GM12878 (cell line): ENCODE measurements around the gene SPINT2. TPM values are rescaled to one million over a fixed set of nuclear protein-coding genes. Genes with fewer than 3 reads are reported as not detected.

ENCODE experiments used
- ATAC-seq: fragments of 200-7000 bp; cut with Tn5 transposase; 3 replicates; pipeline ENCODE4 v1.9.1; 2020; ENCODE audit warnings: mild to moderate bottlenecking, moderate library complexity
- BruUV-seq: library from RNA; stranded (reverse); fragments of 400-500 nt; replicated peaks from 2 replicates; lab custom pipeline; 2021; lab: Mats Ljungman, UMichigan
- CTCF ChIA-PET: fragments of 300-600 bp; sonication (Branson Sonifier 250); formaldehyde crosslinking; extraction: SDS; loops from one replicate; lab custom pipeline; 2021; ENCODE audit warnings: inconsistent platforms; lab: Yijun Ruan, JAX
- POLR2A ChIA-PET: fragments of 350-600 bp; formaldehyde crosslinking; extraction: SDS; loops from one replicate; lab custom pipeline; 2021; ENCODE audit warnings: inconsistent platforms; lab: Charles Lee
- RAD21 ChIA-PET: fragments of 300-600 bp; sonication (Branson Sonifier 250); formaldehyde crosslinking; loops from one replicate; lab custom pipeline; 2023; ENCODE audit warnings: antibody characterized with exemption; ENCODE audit not compliant: unreplicated experiment; lab: Charles Lee
- SMC1A ChIA-PET: fragments of 300-600 bp; sonication (Branson Sonifier 250); formaldehyde crosslinking; loops from one replicate; lab custom pipeline; 2023; ENCODE audit not compliant: unreplicated experiment, uncharacterized antibody; lab: Charles Lee
- DNase-seq: peaks from one replicate; pipeline ENCODE4 v3.0.0-alpha.2; 2011; ENCODE audit warnings: low read depth, low spot score
- FAIRE-seq: peaks from 3 replicates; lab custom pipeline; 2011; peaks lifted over from hg19 to GRCh38; lab: Jason Lieb, UNC
- H2AFZ ChIP-seq: 2 replicates; pipeline ENCODE4 v1.6.0; 2011; ENCODE audit warnings: low read depth, low read length, control low read depth; ENCODE audit not compliant: control insufficient read depth
- H3K27ac ChIP-seq: 2 replicates; pipeline ENCODE4 v1.5.1; 2011; ENCODE audit warnings: control low read depth; ENCODE audit not compliant: control insufficient read depth, insufficient read depth
- H3K27me3 ChIP-seq, 2 experiments: replicated peaks in 1 of 2; 2 replicates each; pipeline versions ENCODE4 v1.6.0 to v1.6.1; 2011; ENCODE audit warnings: low read length in 1 of 2; ENCODE audit not compliant: control insufficient read depth in 2 of 2, insufficient read depth in 2 of 2
- H3K36me3 ChIP-seq, 2 experiments: 2 replicates each; pipeline ENCODE4 v1.5.1; 2011; ENCODE audit warnings: low read length in 1 of 2; ENCODE audit not compliant: control insufficient read depth in 2 of 2, insufficient read depth in 2 of 2
- H3K4me1 ChIP-seq: 2 replicates; pipeline ENCODE4 v1.6.1; 2011; ENCODE audit warnings: mild to moderate bottlenecking, low read length, moderate library complexity, mixed read lengths; ENCODE audit not compliant: control insufficient read depth, insufficient read depth
- H3K4me2 ChIP-seq: 2 replicates; pipeline ENCODE4 v1.6.0; 2011; ENCODE audit warnings: control low read depth; ENCODE audit not compliant: control insufficient read depth, insufficient read depth
- H3K4me3 ChIP-seq: fragments of 200-600 bp; sonication (generic); 2 replicates; pipeline ENCODE4 v1.5.1; 2016
- H3K79me2 ChIP-seq: 2 replicates; pipeline ENCODE4 v1.6.0; 2011; ENCODE audit warnings: low read length; ENCODE audit not compliant: control insufficient read depth, insufficient read depth
- H3K9ac ChIP-seq: 2 replicates; pipeline ENCODE4 v1.8.0; 2011; ENCODE audit warnings: low read length, control low read depth, mixed read lengths; ENCODE audit not compliant: control insufficient read depth, insufficient read depth
- H3K9me3 ChIP-seq: replicated peaks from 3 replicates; pipeline ENCODE4 v1.5.1; 2011; ENCODE audit warnings: mild to moderate bottlenecking, low read length; ENCODE audit not compliant: control insufficient read depth, insufficient read depth
- H4K20me1 ChIP-seq: 2 replicates; pipeline ENCODE4 v1.6.0; 2011; ENCODE audit not compliant: control insufficient read depth, insufficient read depth
- BRCA1 ChIP-seq: IDR thresholded peaks from 2 replicates; pipeline ENCODE4 v1.6.1; 2011; ENCODE audit warnings: low read depth, low read length, improper control_type of control experiment
- CEBPZ ChIP-seq: fragments of 150-350 bp; IDR thresholded peaks from 2 replicates; pipeline ENCODE4 v1.6.1; 2016; ENCODE audit warnings: low read depth, low read length
- IKZF1 ChIP-seq: fragments of 450-650 bp; conservative IDR thresholded peaks from 2 replicates; pipeline ENCODE4 v1.6.1; 2017; ENCODE audit warnings: antibody characterized with exemption, mild to moderate bottlenecking
- MTA3 ChIP-seq: IDR thresholded peaks from 2 replicates; pipeline ENCODE4 v1.6.1; 2012; ENCODE audit warnings: low read length, inconsistent platforms, borderline replicate concordance
- MYC ChIP-seq: IDR thresholded peaks from 2 replicates; pipeline ENCODE4 v1.6.1; 2011; ENCODE audit warnings: mild to moderate bottlenecking, low read length, moderate library complexity, inconsistent platforms; ENCODE audit not compliant: insufficient read depth, insufficient replicate concordance, insufficient read length, severe bottlenecking
- NFXL1 ChIP-seq: fragments of 450-650 bp; IDR thresholded peaks from 2 replicates; pipeline ENCODE4 v1.6.1; 2017; ENCODE audit warnings: antibody characterized with exemption, mild to moderate bottlenecking, borderline replicate concordance
- PKNOX1 ChIP-seq: fragments of 450-650 bp; IDR thresholded peaks from 2 replicates; pipeline ENCODE4 v1.6.1; 2016; ENCODE audit warnings: mild to moderate bottlenecking
- SPI1 ChIP-seq: IDR thresholded peaks from 2 replicates; pipeline ENCODE4 v1.6.1; 2011; ENCODE audit warnings: low read depth, mild to moderate bottlenecking, low read length, moderate library complexity, borderline replicate concordance; ENCODE audit not compliant: insufficient read depth
- STAT3 ChIP-seq: IDR thresholded peaks from 2 replicates; pipeline ENCODE4 v1.6.1; 2011; ENCODE audit warnings: low read depth, low read length, improper control_type of control experiment
- WGBS: methylation state at CpG from one replicate; pipeline ENCODE4 v1.1.6; 2016; ENCODE audit warnings: low lambda C conversion rate; ENCODE audit not compliant: insufficient replicate concordance, insufficient coverage; ENCODE audit errors: missing lambda C conversion rate; 5-methylcytosine and 5-hydroxymethylcytosine counted together
- in situ Hi-C: fragments of 300-500 bp; cut with MboI; formaldehyde crosslinking; loops from 9 replicates; pipeline ENCODE4 v1.14.3; 2018; ENCODE audit warnings: mixed read lengths
- intact Hi-C: fragments of 100-400 bp; cut with micrococcal nuclease; formaldehyde crosslinking; loops from one replicate; pipeline ENCODE4 v1.14.2; 2022; ENCODE audit not compliant: unreplicated experiment
- polyA plus RNA-seq, 11 experiments: library from polyadenylated mRNA; depleted of rRNA in 4 of 11; unstranded in 6 of 11; stranded (reverse) in 5 of 11; fragments of >200 nt; fragmentation: Nextera tagmentation in 4 of 11; fragmentation: Illumina TruSeq in 1 of 11; extraction: Ambion mirVana in 4 of 11; extraction: Trizol in 1 of 11; gene quantifications; 1 replicate in 1 of 11; 2 replicates in 10 of 11; pipeline versions ENCODE4 v1.2.1 to v1.2.3, GENCODE V29; 2011 to 2016; ENCODE audit warnings: inconsistent platforms in 2 of 11, missing spikeins in 2 of 11, low read depth in 1 of 11
- total RNA-seq, 4 experiments: library from RNA; depleted of rRNA in 3 of 4; stranded (reverse); fragments of >200 nt in 3 of 4; fragmentation: Illumina TruSeq in 1 of 4; extraction: Trizol in 1 of 4; gene quantifications; 2 replicates each; pipeline versions ENCODE4 v1.2.1 to v1.2.3, GENCODE V29; 2013 to 2021
- TF ChIP-seq, protein P1 (sequence below): IDR thresholded peaks from 2 replicates; pipeline ENCODE4 v1.6.1; 2012; ENCODE audit warnings: mild to moderate bottlenecking, low read depth, low read length

SPINT2 gene
- total and polyA plus RNA-seq, 10 of the 15 experiments (the other 5 are each of a cell fraction or from before 2014, with no cell fraction given) = 0.15 to 26.5 (median 17.5) TPM

- Histone ChIP-seq H4K20me1 (no peaks in the 10 kb centered on the region), H3K36me3 (no peaks in the 10 kb centered on the region), H3K4me2 (no peak overlapping the region), H3K79me2 (no peaks in the 10 kb centered on the region), H3K9ac (no peak overlapping the region), H3K4me1 (peaks cover 9% of the 10 kb centered on the region), H3K27ac (no peak overlapping the region), H3K27me3 (peaks cover 0 to 2% of the 10 kb centered on the region in 2 experiments; a peak in 2 of 4 replicates), H3K9me3 (no peaks in the 10 kb centered on the region), H3K4me3 (no peak overlapping the region), H2AFZ (no peak overlapping the region)
- BruUV-seq = no TSS peak
- CTCF ChIA-PET = interaction anchor here (1.0 kb wide), 1 partner anchor 18 kb away, joined by 3 read pairs; no protein-coding TSS in a partner anchor
- 41% methylated on average over 12 of the region's 12 CpGs for WGBS
- in situ Hi-C loops (no loop called here), intact Hi-C loops (no loop called here)
- POLR2A ChIA-PET = no interaction called here
- ATAC-seq = no peak
- DNase-seq = no peak
- RAD21 ChIA-PET = no interaction called here
- no peak for FAIRE-seq
- SMC1A ChIA-PET = no interaction called here
- no peak for TF ChIP-seq NFXL1
- no peak for TF ChIP-seq BRCA1
- no peak for TF ChIP-seq SPI1
- TF ChIP-seq MYC = no peak
- TF ChIP-seq, protein P1, sequence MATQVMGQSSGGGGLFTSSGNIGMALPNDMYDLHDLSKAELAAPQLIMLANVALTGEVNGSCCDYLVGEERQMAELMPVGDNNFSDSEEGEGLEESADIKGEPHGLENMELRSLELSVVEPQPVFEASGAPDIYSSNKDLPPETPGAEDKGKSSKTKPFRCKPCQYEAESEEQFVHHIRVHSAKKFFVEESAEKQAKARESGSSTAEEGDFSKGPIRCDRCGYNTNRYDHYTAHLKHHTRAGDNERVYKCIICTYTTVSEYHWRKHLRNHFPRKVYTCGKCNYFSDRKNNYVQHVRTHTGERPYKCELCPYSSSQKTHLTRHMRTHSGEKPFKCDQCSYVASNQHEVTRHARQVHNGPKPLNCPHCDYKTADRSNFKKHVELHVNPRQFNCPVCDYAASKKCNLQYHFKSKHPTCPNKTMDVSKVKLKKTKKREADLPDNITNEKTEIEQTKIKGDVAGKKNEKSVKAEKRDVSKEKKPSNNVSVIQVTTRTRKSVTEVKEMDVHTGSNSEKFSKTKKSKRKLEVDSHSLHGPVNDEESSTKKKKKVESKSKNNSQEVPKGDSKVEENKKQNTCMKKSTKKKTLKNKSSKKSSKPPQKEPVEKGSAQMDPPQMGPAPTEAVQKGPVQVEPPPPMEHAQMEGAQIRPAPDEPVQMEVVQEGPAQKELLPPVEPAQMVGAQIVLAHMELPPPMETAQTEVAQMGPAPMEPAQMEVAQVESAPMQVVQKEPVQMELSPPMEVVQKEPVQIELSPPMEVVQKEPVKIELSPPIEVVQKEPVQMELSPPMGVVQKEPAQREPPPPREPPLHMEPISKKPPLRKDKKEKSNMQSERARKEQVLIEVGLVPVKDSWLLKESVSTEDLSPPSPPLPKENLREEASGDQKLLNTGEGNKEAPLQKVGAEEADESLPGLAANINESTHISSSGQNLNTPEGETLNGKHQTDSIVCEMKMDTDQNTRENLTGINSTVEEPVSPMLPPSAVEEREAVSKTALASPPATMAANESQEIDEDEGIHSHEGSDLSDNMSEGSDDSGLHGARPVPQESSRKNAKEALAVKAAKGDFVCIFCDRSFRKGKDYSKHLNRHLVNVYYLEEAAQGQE = no peak
- TF ChIP-seq IKZF1 = no peak
- no peak for TF ChIP-seq CEBPZ
- no peak for TF ChIP-seq STAT3
- no peak for TF ChIP-seq MTA3
- no peak for TF ChIP-seq PKNOX1
Measured at GRCh38 chr19:38267761-38268483, 3.5 kb downstream of the SPINT2 start.
